Stomach (tissue), 4 donors: Measurements from ENCODE around the gene SUV39H1.
"Not testable (repeated sequence)": the region's sequence is repeated elsewhere in the genome, so short reads cannot be mapped to it uniquely, and the experiment has no call there.

Source experiments
- EP300 ChIP-seq: sonication (generic); formaldehyde crosslinking; IDR thresholded peaks from one replicate; pipeline ENCODE4 v1.6.1; 2017; ENCODE audit warnings: antibody characterized with exemption
- POLR2A ChIP-seq, 4 donors: fragments of 450-650 bp; IDR thresholded peaks; one replicate each; pipeline ENCODE4 v1.6.1; 2016; ENCODE audit warnings: antibody characterized with exemption in 4 of 4, control low read depth in 2 of 4, mild to moderate bottlenecking in 1 of 4, moderate library complexity in 1 of 4
- TF ChIP-seq, protein P1 (sequence below), 7 experiments: fragments of 450-650 bp in 4 of 7; fragments of 200-600 bp in 3 of 7; sonication (generic) in 3 of 7; IDR thresholded peaks; one replicate each; pipeline ENCODE4 v1.5.1; 2016 to 2019; ENCODE audit warnings: antibody characterized with exemption in 7 of 7, control low read depth in 2 of 7, mild to moderate bottlenecking in 1 of 7

- TF ChIP-seq POLR2A (IDR thresholded peaks at IDR 0.05); EP300: not testable (repeated sequence)
- TF ChIP-seq, protein P1, sequence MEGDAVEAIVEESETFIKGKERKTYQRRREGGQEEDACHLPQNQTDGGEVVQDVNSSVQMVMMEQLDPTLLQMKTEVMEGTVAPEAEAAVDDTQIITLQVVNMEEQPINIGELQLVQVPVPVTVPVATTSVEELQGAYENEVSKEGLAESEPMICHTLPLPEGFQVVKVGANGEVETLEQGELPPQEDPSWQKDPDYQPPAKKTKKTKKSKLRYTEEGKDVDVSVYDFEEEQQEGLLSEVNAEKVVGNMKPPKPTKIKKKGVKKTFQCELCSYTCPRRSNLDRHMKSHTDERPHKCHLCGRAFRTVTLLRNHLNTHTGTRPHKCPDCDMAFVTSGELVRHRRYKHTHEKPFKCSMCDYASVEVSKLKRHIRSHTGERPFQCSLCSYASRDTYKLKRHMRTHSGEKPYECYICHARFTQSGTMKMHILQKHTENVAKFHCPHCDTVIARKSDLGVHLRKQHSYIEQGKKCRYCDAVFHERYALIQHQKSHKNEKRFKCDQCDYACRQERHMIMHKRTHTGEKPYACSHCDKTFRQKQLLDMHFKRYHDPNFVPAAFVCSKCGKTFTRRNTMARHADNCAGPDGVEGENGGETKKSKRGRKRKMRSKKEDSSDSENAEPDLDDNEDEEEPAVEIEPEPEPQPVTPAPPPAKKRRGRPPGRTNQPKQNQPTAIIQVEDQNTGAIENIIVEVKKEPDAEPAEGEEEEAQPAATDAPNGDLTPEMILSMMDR (IDR thresholded peaks at IDR 0.05), result not testable (repeated sequence)
Measured at GRCh38 chrX:48691746-48692145, 4.8 kb upstream of the SUV39H1 start.
